Heart left ventricle (tissue), 13 donors: ENCODE data around the gene CXorf51B.

Experiments
- POLR2A ChIP-seq, 2 donors: fragments of 450-650 bp; IDR thresholded peaks; one replicate each; pipeline ENCODE4 v1.6.1; 2017; ENCODE audit warnings: antibody characterized with exemption in 2 of 2, mild to moderate bottlenecking in 2 of 2, moderate library complexity in 2 of 2
- TF ChIP-seq, protein P1 (sequence below), 12 donors: fragments of 200-600 bp; sonication (generic) in 4 of 12; IDR thresholded peaks; one replicate each; pipeline versions ENCODE4 v1.5.0 to v1.8.0; 2018 to 2022; ENCODE audit warnings: antibody characterized with exemption in 12 of 12, mild to moderate bottlenecking in 5 of 12
- donor health status: ischemic (EF 13 %, LVEDD 7.1; RV severe dilation, severe dysfunction).
- donor health status: DM: no; HTN: yes; CAD: no.
- donor health status: DM: no; HTN: no; CAD: no.
- donor health status: ischemic (EF 25% LVEDD 6.9; RV normal size, moderate dysfunction).
- donor health status: ischemic (EF 25% LVEDD 5.7; RV mildly dilated, moderate dysfunction).
- donor health status: ischemic (EF 35%, LVEDD 5.7; RV mildly dilated, moderate dysfunction).
- donor health status: nonischemic (EF 11% LVEDD 7.7; RV severe dilation, severe dysfunction).
- donor health status: DM: yes; HTN: yes; CAD: no.
- donor health status: PGD.
- donor health status: ischemic (EF 29% LVEDD 5.4; RV normal size, mild dysfunction).
- donor health status: nonischemic (EF 23%, LVEDD 6.1; RV moderate dilation, normal function).

DNA sequence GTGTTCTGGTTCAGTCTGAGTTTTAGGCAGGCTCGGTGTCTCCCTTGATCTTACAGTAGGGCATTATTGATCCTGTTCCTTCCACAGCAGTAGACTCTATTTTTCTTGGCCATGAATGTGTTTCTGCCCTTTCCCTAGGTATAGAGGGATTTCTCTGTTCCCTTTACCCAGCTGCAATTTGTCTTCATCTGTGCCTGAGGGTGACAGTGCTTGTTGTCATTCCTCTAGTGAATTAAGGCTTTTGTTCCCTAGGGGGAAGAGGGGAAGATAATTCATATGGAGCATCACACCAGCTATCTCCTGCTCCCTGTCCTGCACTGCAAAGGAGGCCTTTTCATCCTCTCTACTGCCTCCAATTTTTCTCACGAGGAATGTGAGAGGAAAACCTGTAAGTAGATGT, 44.7 kb downstream of the CXorf51B start:
- TF ChIP-seq POLR2A (IDR thresholded peaks at IDR 0.05), result no peak
- TF ChIP-seq, protein P1, sequence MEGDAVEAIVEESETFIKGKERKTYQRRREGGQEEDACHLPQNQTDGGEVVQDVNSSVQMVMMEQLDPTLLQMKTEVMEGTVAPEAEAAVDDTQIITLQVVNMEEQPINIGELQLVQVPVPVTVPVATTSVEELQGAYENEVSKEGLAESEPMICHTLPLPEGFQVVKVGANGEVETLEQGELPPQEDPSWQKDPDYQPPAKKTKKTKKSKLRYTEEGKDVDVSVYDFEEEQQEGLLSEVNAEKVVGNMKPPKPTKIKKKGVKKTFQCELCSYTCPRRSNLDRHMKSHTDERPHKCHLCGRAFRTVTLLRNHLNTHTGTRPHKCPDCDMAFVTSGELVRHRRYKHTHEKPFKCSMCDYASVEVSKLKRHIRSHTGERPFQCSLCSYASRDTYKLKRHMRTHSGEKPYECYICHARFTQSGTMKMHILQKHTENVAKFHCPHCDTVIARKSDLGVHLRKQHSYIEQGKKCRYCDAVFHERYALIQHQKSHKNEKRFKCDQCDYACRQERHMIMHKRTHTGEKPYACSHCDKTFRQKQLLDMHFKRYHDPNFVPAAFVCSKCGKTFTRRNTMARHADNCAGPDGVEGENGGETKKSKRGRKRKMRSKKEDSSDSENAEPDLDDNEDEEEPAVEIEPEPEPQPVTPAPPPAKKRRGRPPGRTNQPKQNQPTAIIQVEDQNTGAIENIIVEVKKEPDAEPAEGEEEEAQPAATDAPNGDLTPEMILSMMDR (IDR thresholded peaks at IDR 0.05), result no peak
